IMR-90 (cell line): ENCODE data around the gene REN. TPM values are rescaled to one million over a fixed set of nuclear protein-coding genes. Genes with fewer than 3 reads are reported as not detected.

Source experiments
- ATAC-seq: fragments of 200-7000 bp; cut with Tn5 transposase; 2 replicates; pipeline ENCODE4 v1.9.1; 2020; ENCODE audit warnings: low read depth, mild to moderate bottlenecking, moderate library complexity
- BruUV-seq: library from RNA; stranded (reverse); fragments of 400-500 nt; replicated peaks from 2 replicates; lab custom pipeline; 2021; lab: Mats Ljungman, UMichigan
- CTCF ChIA-PET: fragments of 300-600 bp; formaldehyde crosslinking; extraction: SDS; loops from one replicate; lab custom pipeline; 2021; ENCODE audit warnings: antibody characterized with exemption; lab: Yijun Ruan, JAX
- POLR2A ChIA-PET: fragments of 300-600 bp; sonication (Branson Sonifier 250); formaldehyde crosslinking; loops from one replicate; lab custom pipeline; 2022; ENCODE audit warnings: antibody characterized with exemption; ENCODE audit not compliant: unreplicated experiment; lab: Charles Lee
- DNase-seq: peaks from one replicate; pipeline ENCODE4 v3.0.0; 2013
- H2AFZ ChIP-seq: replicated peaks from 2 replicates; pipeline ENCODE3; 2013; ENCODE audit warnings: low read length, mild to moderate bottlenecking; ENCODE audit not compliant: poor library complexity
- H2AK5ac ChIP-seq: 2 replicates; pipeline ENCODE4 v1.6.1; 2013; ENCODE audit warnings: low read depth, low read length, inconsistent platforms
- H2AK9ac ChIP-seq: replicated peaks from 2 replicates; pipeline ENCODE3; 2013; ENCODE audit warnings: mild to moderate bottlenecking, low read depth, low read length, moderate library complexity; ENCODE audit not compliant: poor library complexity
- H2BK120ac ChIP-seq: 2 replicates; pipeline ENCODE4 v1.6.1; 2013; ENCODE audit warnings: low read depth, low read length, inconsistent platforms
- H2BK15ac ChIP-seq: 3 replicates; pipeline ENCODE4 v1.6.1; 2013; ENCODE audit warnings: low read depth, low read length, inconsistent platforms
- H2BK20ac ChIP-seq: 2 replicates; pipeline ENCODE4 v1.6.1; 2013; ENCODE audit warnings: low read depth, mild to moderate bottlenecking, inconsistent platforms, low read length, moderate library complexity
- H2BK5ac ChIP-seq: 2 replicates; pipeline ENCODE4 v1.6.1; 2013; ENCODE audit warnings: mild to moderate bottlenecking, low read depth, low read length, inconsistent platforms; ENCODE audit not compliant: poor library complexity, severe bottlenecking
- H3K14ac ChIP-seq: replicated peaks from 2 replicates; pipeline ENCODE4 v1.6.1; 2013; ENCODE audit warnings: low read depth, low read length, inconsistent platforms
- H3K18ac ChIP-seq: 2 replicates; pipeline ENCODE4 v1.6.1; 2013; ENCODE audit warnings: low read depth, low read length, control low read depth
- H3K23ac ChIP-seq: 2 replicates; pipeline ENCODE4 v1.6.1; 2013; ENCODE audit warnings: low read depth, low read length, inconsistent platforms
- H3K27ac ChIP-seq: 2 replicates; pipeline ENCODE4 v1.5.1; 2013; ENCODE audit warnings: mild to moderate bottlenecking, control low read depth, low read length; ENCODE audit not compliant: insufficient read depth
- H3K27me3 ChIP-seq: 2 replicates; pipeline ENCODE4 v1.6.1; 2013; ENCODE audit warnings: low read length; ENCODE audit not compliant: control insufficient read depth, insufficient read depth
- H3K36me3 ChIP-seq: 2 replicates; pipeline ENCODE4 v1.6.1; 2013; ENCODE audit warnings: low read length, mixed read lengths; ENCODE audit not compliant: control insufficient read depth, insufficient read depth
- H3K4ac ChIP-seq: 2 replicates; pipeline ENCODE4 v1.6.1; 2013; ENCODE audit warnings: low read depth, low read length, inconsistent platforms
- H3K4me1 ChIP-seq: 2 replicates; pipeline ENCODE4 v1.6.1; 2013; ENCODE audit warnings: low read length, mixed read lengths; ENCODE audit not compliant: control insufficient read depth, insufficient read depth
- H3K4me2 ChIP-seq: 2 replicates; pipeline ENCODE4 v1.6.1; 2013; ENCODE audit warnings: low read depth, mild to moderate bottlenecking, control low read depth, low read length, moderate library complexity
- H3K4me3 ChIP-seq: 2 replicates; pipeline ENCODE4 v1.5.1; 2013; ENCODE audit warnings: low read depth, mild to moderate bottlenecking, control low read depth, low read length, moderate library complexity; ENCODE audit not compliant: insufficient read depth
- H3K56ac ChIP-seq: 2 replicates; pipeline ENCODE4 v1.6.1; 2013; ENCODE audit warnings: low read length, inconsistent platforms; ENCODE audit not compliant: insufficient read depth; ENCODE audit errors: extremely low read depth
- H3K79me1 ChIP-seq, 2 experiments: 2 replicates each; pipeline ENCODE4 v1.6.1; 2013; ENCODE audit warnings: low read length in 2 of 2, inconsistent platforms in 1 of 2, low read depth in 1 of 2
- H3K9ac ChIP-seq: 2 replicates; pipeline ENCODE4 v1.6.1; 2013; ENCODE audit warnings: low read depth, low read length, control low read depth
- H3K9me1 ChIP-seq: 2 replicates; pipeline ENCODE4 v1.6.1; 2013; ENCODE audit warnings: low read length, inconsistent platforms; ENCODE audit not compliant: insufficient read depth
- H3K9me3 ChIP-seq: 2 replicates; pipeline ENCODE4 v1.6.1; 2013; ENCODE audit warnings: low read length; ENCODE audit not compliant: control insufficient read depth, insufficient read depth
- H4K20me1 ChIP-seq: 2 replicates; pipeline ENCODE4 v1.6.1; 2013; ENCODE audit warnings: low read length, inconsistent platforms; ENCODE audit not compliant: insufficient read depth
- H4K5ac ChIP-seq: 2 replicates; pipeline ENCODE4 v1.6.1; 2013; ENCODE audit warnings: mild to moderate bottlenecking, low read depth, low read length, control low read depth
- H4K8ac ChIP-seq, 2 experiments: 2 replicates each; pipeline ENCODE4 v1.6.1; 2013; ENCODE audit warnings: low read depth in 2 of 2, low read length in 2 of 2, control low read depth in 1 of 2, inconsistent platforms in 1 of 2
- H4K91ac ChIP-seq: 2 replicates; pipeline ENCODE4 v1.6.1; 2013; ENCODE audit warnings: low read depth, low read length, inconsistent platforms; ENCODE audit not compliant: insufficient read depth
- BHLHE40 ChIP-seq: fragments of 150-350 bp; IDR thresholded peaks from 2 replicates; pipeline ENCODE4 v1.6.1; 2016; ENCODE audit warnings: mild to moderate bottlenecking, low read depth, low read length
- CHD1 ChIP-seq: IDR thresholded peaks from 2 replicates; pipeline ENCODE4 v1.6.1; 2012; ENCODE audit warnings: low read depth, low read length, improper control_type of control experiment
- FOS ChIP-seq: fragments of 150-350 bp; IDR thresholded peaks from 2 replicates; pipeline ENCODE4 v1.6.1; 2016; ENCODE audit warnings: low read depth, low read length
- MAZ ChIP-seq: IDR thresholded peaks from 2 replicates; pipeline ENCODE4 v1.6.1; 2012; ENCODE audit warnings: low read depth, mild to moderate bottlenecking, low read length, improper control_type of control experiment, moderate library complexity, borderline replicate concordance
- MXI1 ChIP-seq: IDR thresholded peaks from 2 replicates; pipeline ENCODE4 v1.6.1; 2012; ENCODE audit warnings: low read depth, mild to moderate bottlenecking, low read length, moderate library complexity, borderline replicate concordance
- NFE2L2 ChIP-seq: fragments of 150-350 bp; IDR thresholded peaks from 2 replicates; pipeline ENCODE4 v1.6.1; 2016; ENCODE audit warnings: low read depth, mild to moderate bottlenecking, low read length
- RCOR1 ChIP-seq: IDR thresholded peaks from 2 replicates; pipeline ENCODE4 v1.6.1; 2012; ENCODE audit warnings: mild to moderate bottlenecking, low read length, improper control_type of control experiment; ENCODE audit not compliant: insufficient replicate concordance
- RFX5 ChIP-seq: IDR thresholded peaks from 2 replicates; pipeline ENCODE4 v1.8.0; 2012; ENCODE audit warnings: low read depth, mild to moderate bottlenecking, low read length, moderate library complexity
- SMC3 ChIP-seq: fragments of 150-350 bp; IDR thresholded peaks from 2 replicates; pipeline ENCODE4 v1.6.1; 2016; ENCODE audit warnings: low read depth, mild to moderate bottlenecking, antibody characterized with exemption, low read length, moderate library complexity
- WGBS, 2 experiments: methylation state at CpG; one replicate each; pipeline versions ENCODE4 v1.1.5 to v1.1.7; 2013; ENCODE audit warnings: missing lambda C conversion rate in 2 of 2; ENCODE audit not compliant: insufficient read length in 1 of 2; ENCODE audit errors: extremely low coverage in 2 of 2; 5-methylcytosine and 5-hydroxymethylcytosine counted together
- dilution Hi-C: fragments of 300-500 bp; cut with HindIII; formaldehyde crosslinking; loops from one replicate; pipeline ENCODE4 v1.14.3; 2018; ENCODE audit warnings: low sequenced_read_pairs; ENCODE audit not compliant: unreplicated experiment
- in situ Hi-C: fragments of 300-500 bp; cut with MboI; formaldehyde crosslinking; loops from 3 replicates; pipeline ENCODE4 v1.14.3; 2019; ENCODE audit warnings: low sequenced_read_pairs, inconsistent platforms, mixed read lengths
- intact Hi-C: fragments of 100-400 bp; cut with micrococcal nuclease; formaldehyde crosslinking; loops from 2 replicates; pipeline ENCODE4 v1.10.0; 2022
- polyA plus RNA-seq, 3 experiments: library from polyadenylated mRNA; depleted of rRNA; stranded (reverse); fragments of >200 nt; gene quantifications; 2 replicates each; pipeline ENCODE4 v1.2.3, GENCODE V29; 2012; ENCODE audit warnings: low replicate concordance in 1 of 3
- total RNA-seq: library from RNA; depleted of rRNA; stranded (reverse); fragments of >200 nt; gene quantifications from 2 replicates; pipeline ENCODE4 v1.2.3, GENCODE V29; 2012
- TF ChIP-seq, protein P1 (sequence below): fragments of 150-350 bp; IDR thresholded peaks from 2 replicates; pipeline ENCODE4 v1.6.1; 2016; ENCODE audit warnings: low read depth, mild to moderate bottlenecking, low read length, moderate library complexity, borderline replicate concordance
- TF ChIP-seq, protein P2 (sequence below): conservative IDR thresholded peaks from 2 replicates; pipeline ENCODE4 v1.5.1; 2012; ENCODE audit warnings: mild to moderate bottlenecking, low read depth, low read length, improper control_type of control experiment

REN gene
- total and polyA plus RNA-seq, 2 of the 4 experiments (the other 2 are of a cell fraction), result 0.54 to 1.2 TPM

DNA sequence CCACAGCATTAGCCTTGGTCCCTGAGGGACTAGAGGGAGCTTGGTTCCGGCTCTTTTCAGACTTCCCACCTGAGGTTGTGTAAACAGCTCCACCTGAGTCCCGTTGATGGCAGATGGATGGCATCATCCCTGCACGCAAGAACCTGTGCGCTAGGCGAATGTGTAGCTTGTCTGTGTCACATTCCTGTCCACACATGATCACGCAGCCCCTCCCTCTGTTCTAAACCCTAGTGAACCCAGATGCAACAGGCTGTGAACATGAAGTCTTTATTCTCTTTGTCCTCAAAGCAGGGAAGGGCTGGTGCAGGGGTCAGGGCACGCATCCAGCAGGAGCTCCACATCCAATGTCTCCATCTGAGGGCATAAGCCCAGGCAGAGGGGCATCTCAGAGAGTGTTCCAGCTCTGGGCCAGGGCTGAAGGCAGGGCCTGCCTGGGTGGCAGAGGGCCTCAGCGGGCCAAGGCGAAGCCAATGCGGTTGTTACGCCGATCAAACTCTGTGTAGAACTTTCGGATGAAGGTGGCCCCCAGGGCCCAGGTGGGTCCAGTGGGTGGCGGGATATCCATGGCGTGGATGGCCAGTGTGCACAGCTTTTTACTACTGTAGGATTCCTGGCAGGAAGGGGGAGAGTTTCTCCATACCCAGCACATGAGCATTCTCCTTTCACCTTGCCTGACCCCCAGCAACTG is 11.4 kb downstream of the REN start:
- in situ Hi-C loops, result loop anchor here (5.0 kb wide), 1 partner anchor 208 kb away; no protein-coding TSS in a partner anchor
- H3K9me1 ChIP-seq, result peaks cover 7% of the 10 kb centered on the region; the same call in 1 of the 2 replicates
- no peak overlapping the region for H3K4me3 ChIP-seq
- peaks cover 7% of the 10 kb centered on the region for H3K4me1 ChIP-seq
- WGBS, 2 experiments, result 80% methylated on average over 3 of the region's 15 CpGs; no CpG with 5 or more reads in 1 of the 2 experiments
- no peaks in the 10 kb centered on the region for H3K9me3 ChIP-seq
- H2BK120ac ChIP-seq, result no peak overlapping the region
- H4K20me1 ChIP-seq, result no peaks in the 10 kb centered on the region
- DNase-seq (no peak), ATAC-seq (no peak)
- H2AK5ac ChIP-seq, result no peak overlapping the region
- ChIA-PET POLR2A (no interaction called here), CTCF (interaction anchor here (0.5 to 1.1 kb wide), 3 partner anchors 8 to 607 kb away, joined by 3 to 5 read pairs (median 4); no protein-coding TSS in a partner anchor)
- H3K27ac ChIP-seq, result no peak overlapping the region
- no peak overlapping the region for H2BK15ac ChIP-seq
- peaks cover 9% of the 10 kb centered on the region; the same call in 1 of the 2 replicates for H3K27me3 ChIP-seq
- H3K23ac ChIP-seq, result no peak overlapping the region
- H4K5ac ChIP-seq, result no peak overlapping the region
- no peak overlapping the region for H4K8ac ChIP-seq
- no peak overlapping the region for H2AFZ ChIP-seq
- no peak overlapping the region for H2BK5ac ChIP-seq
- no peak overlapping the region for H4K91ac ChIP-seq
- H2BK20ac ChIP-seq, result no peak overlapping the region
- H3K4me2 ChIP-seq, result no peak overlapping the region
- intact Hi-C loops, result no loop called here
- TF ChIP-seq MAZ (no peak), RFX5 (no peak), RCOR1 (no peak), FOS (no peak), SMC3 (no peak), CHD1 (no peak), BHLHE40 (no peak), NFE2L2 (no peak), MXI1 (no peak)
- TF ChIP-seq, protein P1, sequence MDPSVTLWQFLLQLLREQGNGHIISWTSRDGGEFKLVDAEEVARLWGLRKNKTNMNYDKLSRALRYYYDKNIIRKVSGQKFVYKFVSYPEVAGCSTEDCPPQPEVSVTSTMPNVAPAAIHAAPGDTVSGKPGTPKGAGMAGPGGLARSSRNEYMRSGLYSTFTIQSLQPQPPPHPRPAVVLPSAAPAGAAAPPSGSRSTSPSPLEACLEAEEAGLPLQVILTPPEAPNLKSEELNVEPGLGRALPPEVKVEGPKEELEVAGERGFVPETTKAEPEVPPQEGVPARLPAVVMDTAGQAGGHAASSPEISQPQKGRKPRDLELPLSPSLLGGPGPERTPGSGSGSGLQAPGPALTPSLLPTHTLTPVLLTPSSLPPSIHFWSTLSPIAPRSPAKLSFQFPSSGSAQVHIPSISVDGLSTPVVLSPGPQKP, result no peak
- TF ChIP-seq, protein P2, sequence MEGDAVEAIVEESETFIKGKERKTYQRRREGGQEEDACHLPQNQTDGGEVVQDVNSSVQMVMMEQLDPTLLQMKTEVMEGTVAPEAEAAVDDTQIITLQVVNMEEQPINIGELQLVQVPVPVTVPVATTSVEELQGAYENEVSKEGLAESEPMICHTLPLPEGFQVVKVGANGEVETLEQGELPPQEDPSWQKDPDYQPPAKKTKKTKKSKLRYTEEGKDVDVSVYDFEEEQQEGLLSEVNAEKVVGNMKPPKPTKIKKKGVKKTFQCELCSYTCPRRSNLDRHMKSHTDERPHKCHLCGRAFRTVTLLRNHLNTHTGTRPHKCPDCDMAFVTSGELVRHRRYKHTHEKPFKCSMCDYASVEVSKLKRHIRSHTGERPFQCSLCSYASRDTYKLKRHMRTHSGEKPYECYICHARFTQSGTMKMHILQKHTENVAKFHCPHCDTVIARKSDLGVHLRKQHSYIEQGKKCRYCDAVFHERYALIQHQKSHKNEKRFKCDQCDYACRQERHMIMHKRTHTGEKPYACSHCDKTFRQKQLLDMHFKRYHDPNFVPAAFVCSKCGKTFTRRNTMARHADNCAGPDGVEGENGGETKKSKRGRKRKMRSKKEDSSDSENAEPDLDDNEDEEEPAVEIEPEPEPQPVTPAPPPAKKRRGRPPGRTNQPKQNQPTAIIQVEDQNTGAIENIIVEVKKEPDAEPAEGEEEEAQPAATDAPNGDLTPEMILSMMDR, result no peak
- H3K18ac ChIP-seq, result no peak overlapping the region
- H3K36me3 ChIP-seq, result no peaks in the 10 kb centered on the region
- H3K4ac ChIP-seq, result no peak overlapping the region
- H3K79me1 ChIP-seq, result peaks cover 0 to 9% of the 10 kb centered on the region in 2 experiments; a peak in 2 of 4 replicates
- no peak overlapping the region for H3K14ac ChIP-seq
- H3K9ac ChIP-seq, result no peak overlapping the region
- no peak overlapping the region for H3K56ac ChIP-seq
- BruUV-seq, result no TSS peak
- dilution Hi-C loops, result loop anchor here (25.0 kb wide), 1 partner anchor 233 kb away; no protein-coding TSS in a partner anchor
- H2AK9ac ChIP-seq, result no peak overlapping the region
